Islet precursor cell (in vitro differentiated cells): ENCODE data around the gene MCTP1.
"Not testable (repeated sequence)": the region's sequence is repeated elsewhere in the genome, so short reads cannot be mapped to it uniquely, and the experiment has no call there.

Experiments
- DNase-seq: peaks from one replicate; pipeline ENCODE4 v3.0.0-alpha.2; 2018

The MCTP1 gene

DNA sequence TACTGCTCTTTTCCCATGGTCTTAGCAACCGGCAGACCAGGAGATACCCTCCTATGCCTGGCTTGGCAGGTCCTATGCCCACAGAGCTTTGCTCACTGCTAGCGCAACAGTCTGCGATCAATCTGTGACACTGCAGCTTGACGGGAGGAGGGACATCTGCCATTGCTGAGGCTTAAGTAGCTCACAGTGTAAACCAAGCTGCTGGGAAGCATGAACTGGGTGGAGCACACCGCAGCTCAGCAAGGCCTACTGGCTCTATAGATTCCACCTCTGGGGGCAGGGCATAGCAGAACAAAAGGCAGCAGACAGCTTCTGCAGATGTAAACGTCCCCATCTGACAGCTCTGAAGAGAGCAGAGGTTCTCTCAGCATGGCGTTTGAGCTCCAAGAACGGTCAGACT is 40.4 kb downstream of the MCTP1 start:
- no peak for DNase-seq

DNA sequence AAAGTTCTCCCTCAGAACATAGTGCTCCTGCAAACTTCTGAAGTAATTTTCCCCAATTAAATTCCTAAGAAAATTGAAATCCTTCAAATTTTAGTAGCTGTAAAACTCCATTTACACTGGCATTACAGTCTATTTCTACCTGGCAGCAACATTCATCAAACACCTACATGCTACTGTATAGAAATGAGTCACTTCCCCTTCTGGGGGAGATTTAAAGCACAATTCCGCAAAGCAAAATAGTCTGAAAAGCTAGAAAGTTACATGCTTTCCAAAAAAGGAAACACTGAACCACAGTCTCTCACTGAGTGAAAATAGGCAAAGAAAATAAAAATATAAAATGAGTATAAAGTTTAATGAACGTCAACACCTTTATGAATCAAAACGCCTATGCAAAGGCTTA is 43.3 kb downstream of the MCTP1 start:
- DNase-seq: no peak

DNA sequence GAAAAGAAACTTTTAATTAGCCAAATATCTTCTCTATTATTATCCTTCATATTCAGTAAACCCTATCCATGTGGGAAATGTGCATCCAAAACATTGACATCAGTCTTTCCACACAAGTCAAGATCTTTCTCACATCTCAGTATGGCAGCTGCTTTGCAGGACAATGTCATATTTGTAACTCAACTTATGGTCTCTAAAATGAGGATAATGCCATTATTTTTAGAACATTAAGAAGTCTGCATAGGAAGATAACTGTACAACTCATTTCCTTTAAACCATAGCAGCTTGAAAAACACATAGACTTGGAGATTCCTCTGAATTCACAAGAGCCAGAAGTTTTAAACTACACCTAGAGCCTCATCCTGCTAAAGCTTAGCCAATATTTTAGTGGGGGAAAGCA is 43.7 kb downstream of the MCTP1 start:
- no peak for DNase-seq

DNA sequence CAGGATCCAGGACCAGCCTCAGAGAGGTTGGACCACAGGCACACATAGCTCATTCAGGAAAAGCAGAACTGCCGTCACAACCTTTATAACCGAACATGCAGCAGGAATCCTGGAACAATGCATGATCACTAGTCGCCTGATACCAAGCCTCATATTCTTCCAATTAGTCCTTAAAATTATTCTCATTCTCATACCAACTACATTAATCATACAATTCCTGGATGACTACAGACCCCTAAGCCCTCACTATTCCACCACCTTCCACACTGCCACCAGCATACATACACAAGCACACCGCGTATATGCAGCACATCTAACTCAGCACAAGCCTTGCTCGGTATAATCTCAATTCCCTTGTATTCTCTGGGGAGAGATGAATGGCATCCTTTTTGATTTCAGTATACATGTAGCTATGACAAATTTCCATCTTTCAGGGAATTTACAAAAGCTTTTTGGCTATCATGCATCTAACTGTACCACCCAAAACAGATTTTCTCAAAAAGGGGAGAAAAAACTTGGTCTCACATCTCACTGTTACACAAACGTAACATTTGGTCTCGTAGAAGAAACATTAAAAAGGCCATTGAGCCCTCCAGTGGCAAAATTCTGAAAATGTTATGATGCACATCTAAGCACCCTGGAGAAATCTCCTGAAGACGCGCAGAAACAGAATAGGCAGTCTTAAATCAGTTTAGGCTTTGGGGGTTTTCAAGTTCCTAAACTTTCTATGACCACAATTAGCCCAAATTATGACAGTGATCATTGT is 46.2 kb downstream of the MCTP1 start:
- no peak for DNase-seq

DNA sequence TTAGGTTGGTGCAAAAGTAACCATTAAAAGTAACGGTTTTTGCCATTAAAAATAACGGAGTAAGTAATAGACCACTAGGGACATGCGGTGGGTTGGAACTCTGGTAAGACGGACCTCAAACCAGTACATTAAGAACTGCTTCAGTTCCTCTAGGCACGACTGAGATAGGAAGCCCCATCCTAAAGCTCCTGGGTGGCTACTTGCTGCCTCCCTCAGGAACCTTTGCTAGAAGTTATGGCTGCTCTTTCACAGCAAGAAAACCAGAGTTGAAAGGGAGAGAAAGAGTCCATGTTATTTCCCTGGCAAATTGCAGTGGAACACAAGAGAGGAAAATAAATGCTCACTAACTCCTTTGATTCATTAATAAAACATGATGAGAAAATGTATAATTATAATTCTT is 47.6 kb downstream of the MCTP1 start:
- DNase-seq: no peak

DNA sequence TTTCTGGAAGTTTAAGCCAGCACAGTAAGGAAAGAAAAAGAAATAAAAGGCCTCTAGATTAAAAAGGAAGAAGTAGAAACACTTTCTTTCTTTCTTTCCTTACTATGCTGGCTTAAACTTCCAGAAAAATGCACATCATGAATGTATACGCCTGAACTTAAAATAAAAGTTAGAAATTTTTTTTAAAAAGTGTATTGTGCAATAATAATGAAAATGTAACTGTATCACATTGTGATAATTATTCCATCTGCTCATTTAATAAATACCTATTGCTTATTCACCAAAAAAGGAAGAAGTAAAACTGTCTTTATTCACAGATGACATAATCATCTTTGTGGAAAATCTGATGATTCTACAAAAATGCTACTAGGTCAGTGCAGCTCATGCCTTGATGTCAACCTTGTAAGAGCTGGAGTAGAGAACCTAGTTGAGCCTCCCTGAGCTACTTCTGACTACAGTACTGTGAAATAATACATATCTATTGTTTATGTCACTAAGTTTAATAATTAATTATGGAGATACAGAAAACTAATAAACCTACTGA is 49.4 kb downstream of the MCTP1 start:
- no peak for DNase-seq

DNA sequence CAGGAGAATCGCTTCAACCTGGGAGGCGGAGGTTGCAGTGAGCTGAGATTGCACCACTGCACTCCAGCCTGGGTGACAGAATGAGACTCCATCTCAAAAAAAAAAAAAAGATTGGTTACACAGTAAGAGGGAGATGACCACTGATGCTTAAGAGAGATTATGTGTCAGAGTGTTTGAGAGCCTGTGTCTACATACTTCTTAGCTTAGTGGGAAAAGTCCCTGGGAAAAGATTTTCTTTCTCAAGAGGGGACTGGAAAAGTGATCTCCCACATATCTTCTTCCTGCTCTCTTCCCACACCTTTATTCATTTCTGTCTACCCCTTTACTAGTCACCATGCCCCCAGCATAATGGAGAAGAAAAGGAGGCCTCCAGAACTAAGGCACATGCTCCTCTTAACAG is 55.2 kb downstream of the MCTP1 start:
- DNase-seq: no peak

DNA sequence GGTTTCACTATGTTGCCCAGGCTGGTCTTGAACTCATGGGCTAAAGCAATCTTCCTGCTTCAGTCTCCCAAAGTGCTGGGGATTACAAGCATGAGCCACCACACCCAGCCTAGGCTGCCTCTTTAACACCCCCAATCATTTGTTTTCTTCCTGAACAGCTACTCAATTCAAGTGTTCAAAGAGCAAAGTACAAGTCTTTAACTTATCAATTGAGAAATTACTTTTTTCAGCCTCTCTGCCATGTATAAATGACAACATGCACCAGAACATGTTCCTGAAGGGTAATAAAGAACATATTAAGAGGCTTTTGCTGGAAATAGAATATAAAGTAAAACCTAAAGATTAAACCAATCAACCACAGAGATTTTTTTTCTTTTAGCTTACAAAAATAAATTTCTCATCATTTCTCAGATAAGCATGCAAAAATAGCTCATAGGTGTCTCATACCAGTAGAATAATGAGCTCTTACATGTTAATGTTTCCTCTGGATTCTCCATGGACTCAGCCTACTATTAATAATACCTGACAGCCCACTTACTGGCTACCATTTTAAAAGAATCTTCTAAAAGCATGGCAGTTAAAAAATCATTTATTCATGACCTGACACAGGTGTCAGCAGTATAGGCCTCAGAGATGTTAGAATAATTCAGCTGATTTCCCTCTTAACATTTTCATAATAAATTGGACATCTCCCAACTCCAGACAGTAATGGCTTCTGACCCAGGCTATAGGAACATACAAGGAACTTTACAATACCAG is 60.0 kb downstream of the MCTP1 start:
- no peak for DNase-seq

DNA sequence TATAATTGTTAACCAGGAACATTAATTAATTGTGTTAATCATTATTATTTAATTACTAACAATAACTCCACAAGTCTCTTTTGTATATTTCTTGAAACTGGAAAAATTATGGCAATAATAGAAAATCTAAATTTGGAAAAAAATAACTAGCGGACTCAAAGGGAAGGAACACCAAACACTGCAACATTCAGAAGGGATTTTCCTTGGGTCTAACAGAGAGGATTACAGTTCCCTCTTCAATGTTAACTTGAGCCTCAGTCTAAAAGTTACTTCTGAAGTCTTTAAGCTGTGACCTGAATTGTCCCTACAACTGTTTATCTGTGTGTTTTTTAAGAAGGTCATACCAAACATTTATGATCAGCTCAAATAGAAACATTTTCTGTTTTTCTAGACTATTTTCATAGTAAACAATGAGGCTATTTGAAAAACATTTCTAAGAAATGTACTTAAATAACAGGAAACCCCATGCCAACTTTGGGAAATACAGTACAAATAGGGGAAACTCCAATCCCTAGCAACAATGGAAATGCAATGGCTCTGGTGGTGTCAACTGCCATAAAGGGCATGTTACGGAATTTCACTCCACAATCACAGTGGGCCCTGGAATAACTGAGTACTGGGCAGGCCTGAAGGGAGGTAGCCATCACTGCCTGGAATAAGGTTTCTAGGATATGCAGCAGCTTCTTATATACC is 61.2 kb downstream of the MCTP1 start:
- no peak for DNase-seq

DNA sequence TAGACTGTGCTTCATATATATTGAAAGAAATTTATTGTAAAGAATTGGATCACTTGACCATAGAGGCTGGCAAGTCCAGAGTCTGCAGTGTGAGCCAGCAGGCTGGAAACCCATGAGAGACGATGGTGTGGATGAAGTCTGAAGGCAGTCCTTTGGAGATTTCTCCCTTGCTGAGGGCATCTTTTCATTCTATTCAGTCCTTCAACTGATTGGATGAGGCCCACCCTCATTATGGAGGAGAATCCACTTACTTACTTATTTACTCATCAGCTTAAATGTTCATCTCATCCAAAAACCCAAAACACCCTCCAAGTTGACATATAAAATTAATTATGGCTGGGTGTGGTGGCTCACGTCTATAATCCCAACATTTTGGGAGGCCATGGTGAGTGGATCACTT is 62.1 kb downstream of the MCTP1 start:
- DNase-seq: no peak

DNA sequence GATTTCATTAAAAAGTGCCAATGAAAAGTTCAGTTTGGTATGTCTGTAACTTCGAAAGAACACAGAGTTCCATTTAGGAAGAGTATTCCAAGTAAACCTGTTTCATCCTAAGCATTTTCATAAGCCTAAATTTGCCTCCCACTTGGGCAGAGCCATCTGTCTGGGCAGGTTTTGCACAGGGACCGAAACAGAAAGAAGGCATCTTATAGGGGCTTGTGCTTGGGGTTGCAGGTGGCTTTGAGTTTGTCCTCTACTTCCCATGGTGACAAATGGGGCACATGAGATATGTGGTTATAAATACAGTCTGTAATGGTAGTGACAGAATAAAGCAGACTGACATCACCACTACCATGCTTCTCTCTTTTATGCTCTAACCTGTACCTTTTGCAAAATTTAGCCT is 63.7 kb downstream of the MCTP1 start:
- no peak for DNase-seq

DNA sequence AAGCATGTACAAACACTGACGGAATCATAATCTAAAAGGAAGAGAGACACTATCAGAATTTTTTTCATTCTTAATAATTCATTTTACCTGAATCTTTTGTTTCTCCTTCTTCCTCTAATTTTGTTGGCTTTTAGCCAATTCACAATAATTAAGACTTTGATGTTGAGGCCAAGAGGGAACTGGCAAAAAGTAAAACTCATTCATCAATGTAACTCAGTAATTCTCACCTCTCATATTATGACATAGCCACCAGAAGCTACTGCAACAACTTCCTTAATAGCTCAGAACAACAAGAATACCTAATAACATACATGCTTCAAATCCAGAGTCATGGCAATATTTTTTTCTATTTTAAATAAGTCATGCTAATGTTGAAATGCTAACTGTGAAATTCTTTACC is 64.5 kb downstream of the MCTP1 start:
- DNase-seq: no peak

DNA sequence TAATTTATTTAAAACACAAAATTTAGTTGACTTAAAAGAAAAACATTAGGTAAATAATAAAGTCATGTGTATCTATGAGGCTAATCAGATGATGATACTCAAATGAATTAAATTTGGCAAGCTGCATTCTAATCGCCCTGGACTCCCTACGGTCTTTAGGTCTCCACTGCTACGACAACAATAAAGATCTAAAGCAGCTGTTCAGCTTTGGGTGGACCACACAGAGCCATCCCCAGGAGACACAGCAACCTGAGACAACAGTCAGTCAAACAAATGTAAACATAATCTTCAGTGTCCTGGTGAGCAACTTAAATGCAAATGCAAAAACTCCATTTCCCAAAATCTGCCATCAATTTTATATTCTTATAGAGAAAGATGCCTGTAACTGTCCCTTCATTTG is 65.5 kb downstream of the MCTP1 start:
- no peak for DNase-seq

DNA sequence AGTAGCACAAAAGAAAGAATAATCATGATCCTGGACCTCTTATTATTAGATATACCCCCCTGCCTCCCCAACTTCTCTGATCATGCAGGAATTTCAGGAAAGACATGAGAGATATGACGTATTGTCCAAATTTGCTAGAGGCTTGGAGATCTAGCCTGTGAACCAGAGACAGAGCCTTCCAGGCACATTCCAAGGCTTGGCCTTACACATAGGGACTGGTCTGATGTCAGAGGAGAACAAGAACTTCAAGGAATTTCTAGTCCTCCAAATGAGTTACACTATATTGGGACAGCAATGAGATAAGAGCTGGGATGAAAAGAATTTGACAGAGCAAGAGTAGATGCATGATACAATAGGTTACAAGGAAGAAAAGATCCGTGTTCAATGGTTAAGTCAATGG is 67.0 kb downstream of the MCTP1 start:
- peak; percentile 70 for DNase-seq

DNA sequence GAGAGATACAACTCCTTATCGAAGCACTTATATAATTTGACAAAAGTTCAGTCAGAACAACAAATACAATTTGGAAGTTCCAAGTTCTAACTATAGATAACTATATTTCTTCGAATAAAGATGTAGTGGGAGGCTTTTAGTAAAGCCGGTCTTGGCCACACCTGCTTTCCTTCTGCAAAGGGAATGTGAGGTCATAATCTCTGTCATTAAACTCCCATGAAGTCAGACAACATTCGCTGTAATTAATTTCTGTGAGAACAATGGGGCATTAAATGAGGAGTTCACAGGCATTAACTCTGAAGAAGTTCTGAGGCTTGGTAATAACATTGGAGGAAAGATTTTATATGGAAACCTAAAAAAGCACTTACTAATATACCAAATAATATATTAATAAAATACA is 67.5 kb downstream of the MCTP1 start:
- DNase-seq: no peak

DNA sequence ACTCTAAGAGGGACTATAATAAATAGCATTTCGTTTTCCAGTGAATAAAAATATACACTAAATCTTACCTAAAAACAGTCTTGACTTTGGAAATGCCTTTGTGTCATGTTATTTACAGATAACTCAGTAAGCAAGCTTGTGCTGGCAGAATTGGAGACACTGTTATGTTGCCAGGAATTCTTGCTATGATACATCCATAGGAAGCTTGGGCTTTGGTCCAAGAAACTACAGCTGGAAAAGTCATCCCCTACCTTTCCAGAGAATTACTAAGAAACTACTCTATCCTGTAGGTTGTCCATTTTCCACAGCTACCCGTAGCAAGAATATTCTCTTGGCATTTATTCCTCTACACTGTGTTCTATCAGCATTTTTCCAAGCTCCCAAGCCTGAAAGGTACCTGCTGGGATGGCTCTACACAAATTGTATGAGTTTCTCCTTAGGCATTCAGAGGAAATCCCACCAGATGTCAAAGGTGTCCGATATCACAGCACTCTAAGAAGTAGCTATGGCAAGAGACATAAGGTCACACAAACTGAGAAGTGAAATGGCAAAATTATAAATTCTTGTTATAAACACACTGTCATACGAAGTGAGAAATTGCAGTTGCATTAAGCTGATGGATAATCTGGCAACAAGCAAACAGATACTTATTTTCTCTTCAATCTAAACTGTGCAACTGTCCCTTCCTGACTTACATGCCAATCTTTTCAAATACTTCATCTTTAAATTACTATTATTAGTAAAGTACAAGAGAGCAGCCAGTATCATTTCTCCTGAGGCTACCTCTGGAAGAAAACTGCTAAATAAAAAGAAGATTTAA is 68.5 kb downstream of the MCTP1 start:
- DNase-seq: no peak

DNA sequence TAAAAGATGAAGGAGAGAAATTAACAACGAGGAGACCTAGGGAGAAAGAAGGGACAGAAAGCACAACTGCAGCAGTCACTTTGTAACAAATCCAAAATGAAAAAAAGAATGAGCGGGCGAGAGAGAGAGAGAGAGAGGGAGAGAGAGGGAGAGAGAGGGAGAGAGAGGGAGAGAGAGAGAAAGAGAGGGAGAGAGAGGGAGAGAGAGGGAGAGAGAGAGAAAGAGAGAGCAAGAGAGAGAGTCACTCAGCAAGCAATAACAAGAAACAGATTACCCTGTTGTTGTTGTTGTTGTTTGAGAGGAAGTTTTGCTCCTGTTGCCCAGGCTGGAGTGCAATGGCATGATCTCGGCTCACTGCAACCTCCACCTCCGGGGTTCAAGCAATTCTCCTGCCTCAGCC is 77.1 kb downstream of the MCTP1 start:
- not testable (repeated sequence) for DNase-seq

DNA sequence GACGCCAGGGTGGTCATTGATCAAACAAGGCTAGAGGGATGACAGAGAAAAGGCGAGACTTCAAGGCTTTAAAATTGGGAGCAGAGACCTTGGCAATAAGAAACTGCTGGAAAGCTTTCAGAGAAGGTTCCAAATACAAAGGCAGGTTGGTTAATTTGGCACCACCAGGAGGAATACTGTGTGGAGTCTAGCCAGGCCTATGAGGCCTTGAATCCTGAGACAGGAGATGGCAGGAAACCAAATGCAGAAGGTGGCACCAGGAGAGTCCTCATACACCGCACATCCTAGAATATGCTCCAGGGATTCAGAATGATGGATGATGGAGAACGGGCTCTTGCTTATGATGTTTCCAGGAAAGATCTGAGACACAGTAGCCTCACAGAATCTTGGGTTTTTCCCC is 90.0 kb downstream of the MCTP1 start:
- DNase-seq: no peak

DNA sequence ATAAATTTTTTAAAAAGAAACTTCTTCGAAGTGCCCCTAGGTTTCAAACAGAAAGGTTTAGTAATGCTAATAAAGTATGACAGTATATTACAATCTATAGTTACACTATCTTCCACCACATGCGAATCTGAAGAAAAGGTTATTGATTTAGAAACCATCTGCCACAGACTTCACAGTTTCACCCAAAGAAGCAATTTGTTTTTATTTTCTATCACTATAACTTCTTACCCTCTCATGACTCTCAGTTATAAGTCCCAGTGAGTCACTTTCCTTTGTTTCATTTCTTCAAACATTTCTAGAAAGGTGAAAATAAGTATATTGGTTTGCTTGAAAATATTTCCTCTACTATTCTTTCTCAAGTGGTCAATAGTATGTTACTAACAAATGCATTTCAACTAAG is 93.6 kb downstream of the MCTP1 start:
- DNase-seq: no peak

DNA sequence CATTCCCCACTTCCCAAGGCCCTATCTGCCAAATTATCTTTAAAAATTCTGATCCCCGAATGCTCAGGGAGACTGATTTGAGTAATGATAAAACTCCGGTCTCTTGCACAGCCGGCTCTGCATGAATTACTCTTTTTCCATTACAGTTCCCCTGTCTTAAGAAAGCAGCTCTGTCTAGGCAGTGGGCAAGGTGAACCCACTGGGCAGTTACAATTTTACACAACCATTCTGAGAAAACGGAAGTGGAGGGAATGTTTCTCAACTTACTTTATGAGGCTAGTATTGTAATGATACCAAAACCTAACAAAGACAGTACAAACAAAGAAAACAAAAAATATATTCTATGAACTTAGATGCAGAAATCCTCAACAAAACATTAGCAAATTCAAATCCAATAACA is 100.0 kb downstream of the MCTP1 start:
- DNase-seq: no peak

DNA sequence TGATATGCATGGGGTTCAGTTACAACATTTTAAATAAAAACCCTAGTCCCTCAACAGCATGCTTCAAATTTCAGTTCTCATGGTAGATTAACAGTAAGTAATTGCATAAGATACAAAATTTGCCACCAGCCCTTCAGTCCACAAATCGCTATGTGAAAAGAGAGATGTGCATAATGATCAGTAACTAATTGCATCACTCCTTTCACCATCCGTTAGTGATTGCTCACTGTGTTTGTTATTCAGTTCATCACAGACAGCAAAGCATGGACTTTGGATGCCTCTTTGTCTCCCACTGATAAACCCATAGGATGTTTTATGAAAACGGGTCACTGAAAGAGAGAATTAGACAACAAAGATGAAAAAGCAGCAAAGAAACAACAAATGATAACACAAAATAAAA is 103.2 kb downstream of the MCTP1 start:
- no peak for DNase-seq

DNA sequence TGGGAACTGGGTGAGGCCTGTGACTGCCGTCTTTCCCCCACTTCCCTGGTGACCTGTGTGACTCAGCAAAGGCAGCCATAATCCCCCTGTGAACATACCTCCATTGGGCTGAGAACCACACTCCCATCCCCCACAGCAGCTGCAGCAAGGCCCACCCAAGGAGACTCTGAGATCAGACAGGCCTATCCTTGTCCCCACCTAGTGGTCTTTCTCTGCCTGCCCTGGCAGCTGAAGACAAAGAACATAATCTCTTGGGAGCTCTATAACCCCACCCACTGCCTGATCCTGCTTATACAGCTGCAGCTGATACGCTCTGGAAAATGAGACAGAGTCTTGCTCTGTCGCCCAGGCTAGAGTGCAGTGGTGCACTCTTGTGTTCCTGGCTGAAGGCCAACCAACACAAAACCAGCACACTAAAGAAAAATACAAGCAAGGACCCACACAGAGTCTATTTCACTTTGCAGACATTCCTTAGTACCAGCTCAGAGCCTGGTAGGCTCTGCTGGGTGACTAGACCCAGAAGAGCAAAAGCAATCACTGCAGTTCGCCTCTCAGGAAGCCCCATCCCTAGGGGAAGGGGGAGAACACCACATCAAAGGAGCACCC is 106.7 kb downstream of the MCTP1 start:
- peak; percentile 95 for DNase-seq
